Measurements from ENCODE around the gene CHRND. TPM values are rescaled to one million over a fixed set of nuclear protein-coding genes. Genes with fewer than 3 reads are reported as not detected.

CHRND gene
- total RNA-seq, 2 experiments from 2014 or later: not detected

GRCh38 chr2:232505856-232506255 lies 20.1 kb upstream of the CHRND start:
- intact Hi-C loops (cut with micrococcal nuclease; ENCODE audit: unreplicated experiment): no loop called here
- POLR2A ChIA-PET: no interaction called here
- no peak overlapping the region for H2AFZ ChIP-seq (ENCODE audit: low read length)
- H3K4me2 ChIP-seq (ENCODE audit: low read length): no peak overlapping the region
- no peak for TF ChIP-seq EZH2phosphoT487 (IDR thresholded peaks at IDR 0.05; ENCODE audit: borderline replicate concordance, low read depth, low read length)
- TF ChIP-seq, protein P1, sequence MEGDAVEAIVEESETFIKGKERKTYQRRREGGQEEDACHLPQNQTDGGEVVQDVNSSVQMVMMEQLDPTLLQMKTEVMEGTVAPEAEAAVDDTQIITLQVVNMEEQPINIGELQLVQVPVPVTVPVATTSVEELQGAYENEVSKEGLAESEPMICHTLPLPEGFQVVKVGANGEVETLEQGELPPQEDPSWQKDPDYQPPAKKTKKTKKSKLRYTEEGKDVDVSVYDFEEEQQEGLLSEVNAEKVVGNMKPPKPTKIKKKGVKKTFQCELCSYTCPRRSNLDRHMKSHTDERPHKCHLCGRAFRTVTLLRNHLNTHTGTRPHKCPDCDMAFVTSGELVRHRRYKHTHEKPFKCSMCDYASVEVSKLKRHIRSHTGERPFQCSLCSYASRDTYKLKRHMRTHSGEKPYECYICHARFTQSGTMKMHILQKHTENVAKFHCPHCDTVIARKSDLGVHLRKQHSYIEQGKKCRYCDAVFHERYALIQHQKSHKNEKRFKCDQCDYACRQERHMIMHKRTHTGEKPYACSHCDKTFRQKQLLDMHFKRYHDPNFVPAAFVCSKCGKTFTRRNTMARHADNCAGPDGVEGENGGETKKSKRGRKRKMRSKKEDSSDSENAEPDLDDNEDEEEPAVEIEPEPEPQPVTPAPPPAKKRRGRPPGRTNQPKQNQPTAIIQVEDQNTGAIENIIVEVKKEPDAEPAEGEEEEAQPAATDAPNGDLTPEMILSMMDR (conservative IDR thresholded peaks at IDR 0.05; ENCODE audit: low read length): no peak
- no peaks in the 10 kb centered on the region for H3K79me2 ChIP-seq (ENCODE audit: insufficient read depth, low read depth, low read length)
- no peaks in the 10 kb centered on the region for H3K4me1 ChIP-seq (ENCODE audit: insufficient read depth, low read length, poor library complexity, severe bottlenecking)
- H3K36me3 ChIP-seq (ENCODE audit: insufficient read depth, low read length): no peaks in the 10 kb centered on the region
- H4K20me1 ChIP-seq (ENCODE audit: insufficient read depth, low read length): no peaks in the 10 kb centered on the region
- DNase-seq (ENCODE audit: low spot score): no peak
- no peaks in the 10 kb centered on the region for H3K9me2 ChIP-seq (ENCODE audit: insufficient read depth, low read length)
- BruUV-seq (replicated peaks): no TSS peak
- no peak overlapping the region for H3K27ac ChIP-seq (ENCODE audit: low read depth, low read length, poor library complexity, severe bottlenecking)
- no peak overlapping the region for H3K4me3 ChIP-seq (ENCODE audit: low read depth, low read length, poor library complexity, severe bottlenecking)
- CTCF ChIA-PET (ENCODE audit: unreplicated experiment): no interaction called here
- no peaks in the 10 kb centered on the region for H3K9me3 ChIP-seq (ENCODE audit: low read length)

- H3K36me3 ChIP-seq (ENCODE audit: insufficient read depth, low read length): no peaks in the 10 kb centered on the region
- no peaks in the 10 kb centered on the region for H4K20me1 ChIP-seq (ENCODE audit: insufficient read depth, low read length)
- no peaks in the 10 kb centered on the region for H3K79me2 ChIP-seq (ENCODE audit: insufficient read depth, low read depth, low read length)
- no peak overlapping the region for H3K4me3 ChIP-seq (ENCODE audit: low read depth, low read length, poor library complexity, severe bottlenecking)
- H3K27ac ChIP-seq (ENCODE audit: low read depth, low read length, poor library complexity, severe bottlenecking): no peak overlapping the region
- no peak overlapping the region for H2AFZ ChIP-seq (ENCODE audit: low read length)
- ChIA-PET CTCF (ENCODE audit: unreplicated experiment) (no interaction called here), POLR2A (no interaction called here)
- no peaks in the 10 kb centered on the region for H3K9me2 ChIP-seq (ENCODE audit: insufficient read depth, low read length)
- intact Hi-C loops (cut with micrococcal nuclease; ENCODE audit: unreplicated experiment): no loop called here
- no peak for DNase-seq (ENCODE audit: low spot score)
- H3K9me3 ChIP-seq (ENCODE audit: low read length): no peaks in the 10 kb centered on the region
- no peak for TF ChIP-seq EZH2phosphoT487 (IDR thresholded peaks at IDR 0.05; ENCODE audit: borderline replicate concordance, low read depth, low read length)
- TF ChIP-seq, protein P1 (conservative IDR thresholded peaks at IDR 0.05; ENCODE audit: low read length): no peak
- BruUV-seq (replicated peaks): no TSS peak
- no peaks in the 10 kb centered on the region for H3K4me1 ChIP-seq (ENCODE audit: insufficient read depth, low read length, poor library complexity, severe bottlenecking)
- no peak overlapping the region for H3K4me2 ChIP-seq (ENCODE audit: low read length)
Measured at GRCh38 chr2:232506709-232507108, 19.3 kb upstream of the CHRND start.

DNA sequence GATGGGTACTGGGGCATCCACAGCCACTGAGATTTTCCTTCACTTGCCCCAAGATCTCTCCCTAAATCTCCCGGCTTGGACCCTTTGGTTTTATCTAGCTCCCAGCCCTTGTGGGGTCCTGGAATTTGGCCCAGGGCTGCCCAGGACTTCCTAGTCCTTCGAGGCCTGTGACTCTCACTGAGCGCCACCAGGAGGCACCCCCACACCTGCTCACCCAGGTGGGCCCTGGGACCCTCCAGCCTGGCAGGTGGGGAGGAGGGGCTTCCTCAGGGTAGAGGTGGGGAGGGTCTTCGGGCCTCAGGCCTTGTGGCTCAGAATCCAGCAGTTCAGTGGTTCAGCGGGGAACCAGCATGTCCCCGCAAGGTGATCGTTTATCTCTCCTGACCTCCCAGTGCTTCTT lies 17.7 kb upstream of the CHRND start:
- H2AFZ ChIP-seq (ENCODE audit: low read length): no peak overlapping the region
- H3K4me2 ChIP-seq (ENCODE audit: low read length): no peak overlapping the region
- no peaks in the 10 kb centered on the region for H3K9me3 ChIP-seq (ENCODE audit: low read length)
- TF ChIP-seq, protein P1 (conservative IDR thresholded peaks at IDR 0.05; ENCODE audit: low read length): 0 out of 2 replicates have a peak, but pooled peaks have one; percentile 10
- no peak for TF ChIP-seq EZH2phosphoT487 (IDR thresholded peaks at IDR 0.05; ENCODE audit: borderline replicate concordance, low read depth, low read length)
- no peaks in the 10 kb centered on the region for H3K79me2 ChIP-seq (ENCODE audit: insufficient read depth, low read depth, low read length)
- POLR2A ChIA-PET: no interaction called here
- intact Hi-C loops (cut with micrococcal nuclease; ENCODE audit: unreplicated experiment): no loop called here
- CTCF ChIA-PET (ENCODE audit: unreplicated experiment): no interaction called here
- no peaks in the 10 kb centered on the region for H4K20me1 ChIP-seq (ENCODE audit: insufficient read depth, low read length)
- no peaks in the 10 kb centered on the region for H3K36me3 ChIP-seq (ENCODE audit: insufficient read depth, low read length)
- no peak overlapping the region for H3K4me3 ChIP-seq (ENCODE audit: low read depth, low read length, poor library complexity, severe bottlenecking)
- DNase-seq (ENCODE audit: low spot score): no peak
- BruUV-seq (replicated peaks): no TSS peak
- H3K4me1 ChIP-seq (ENCODE audit: insufficient read depth, low read length, poor library complexity, severe bottlenecking): no peaks in the 10 kb centered on the region
- no peak overlapping the region for H3K27ac ChIP-seq (ENCODE audit: low read depth, low read length, poor library complexity, severe bottlenecking)
- no peaks in the 10 kb centered on the region for H3K9me2 ChIP-seq (ENCODE audit: insufficient read depth, low read length)

All from OCI-LY7 (cell line).